ENCODE measurements around the gene ATP6V1E1. TPM values are rescaled to one million over a fixed set of nuclear protein-coding genes. Genes with fewer than 3 reads are reported as not detected.

ATP6V1E1 gene
- total RNA-seq, 6 donors from 2014 or later = 63.5 to 153 (median 130) TPM

GRCh38 chr22:17665854-17666253 lies 37.3 kb upstream of the ATP6V1E1 start:
- Histone ChIP-seq H3K4me3 (no peak overlapping the region), H3K36me3 (peaks cover 6 to 53% (median 29%) of the 10 kb centered on the region in 4 donors), H3K9me3 (peaks cover 0 to 4% (median 0%) of the 10 kb centered on the region in 4 donors), H3K27me3 (no peaks in the 10 kb centered on the region), H3K4me1 (no peaks in the 10 kb centered on the region), H3K27ac (no peak overlapping the region)
- WGBS, 2 donors = 62 to 67% methylated on average over 3 of the region's 3 CpGs
- ATAC-seq (ENCODE audit: low FRiP score in 2 of 2) = no peak
- no peak for TF ChIP-seq CTCF (IDR thresholded peaks at IDR 0.05)
- no peak for TF ChIP-seq POLR2A (IDR thresholded peaks at IDR 0.05)
- TF ChIP-seq EP300 (IDR thresholded peaks at IDR 0.05) = no peak
- TF ChIP-seq POLR2AphosphoS5 (IDR thresholded peaks at IDR 0.05) = no peak
- DNase-seq = no peak

- H3K4me3 ChIP-seq = no peak overlapping the region
- H3K36me3 ChIP-seq = peaks cover 6 to 53% (median 32%) of the 10 kb centered on the region in 4 donors
- H3K9me3 ChIP-seq = peaks cover 0 to 4% (median 0%) of the 10 kb centered on the region in 4 donors
- TF ChIP-seq EP300 (IDR thresholded peaks at IDR 0.05) (no peak), POLR2AphosphoS5 (IDR thresholded peaks at IDR 0.05) (no peak), CTCF (IDR thresholded peaks at IDR 0.05) (no peak), POLR2A (IDR thresholded peaks at IDR 0.05) (no peak)
- H3K4me1 ChIP-seq = no peaks in the 10 kb centered on the region
- no peak overlapping the region for H3K27ac ChIP-seq
- DNase-seq = no peak
- H3K27me3 ChIP-seq = no peaks in the 10 kb centered on the region
- 89 to 93% methylated on average over 3 of the region's 3 CpGs for WGBS, 2 donors
- ATAC-seq (ENCODE audit: low FRiP score in 2 of 2) = no peak
Observed at GRCh38 chr22:17665248-17665647, 36.7 kb upstream of the ATP6V1E1 start.

GRCh38 chr22:17664414-17665055 lies 36.0 kb upstream of the ATP6V1E1 start:
- Histone ChIP-seq H3K4me3 (no peak overlapping the region), H3K36me3 (peaks cover 6 to 59% (median 35%) of the 10 kb centered on the region in 4 donors), H3K9me3 (peaks cover 0 to 4% (median 0%) of the 10 kb centered on the region in 4 donors), H3K27me3 (no peaks in the 10 kb centered on the region), H3K4me1 (no peaks in the 10 kb centered on the region), H3K27ac (no peak overlapping the region)
- DNase-seq = no peak
- TF ChIP-seq CTCF (IDR thresholded peaks at IDR 0.05) = no peak
- no peak for TF ChIP-seq POLR2AphosphoS5 (IDR thresholded peaks at IDR 0.05)
- no peak for TF ChIP-seq EP300 (IDR thresholded peaks at IDR 0.05)
- WGBS, 2 donors = 95 to 97% methylated on average over 6 of the region's 6 CpGs
- no peak for ATAC-seq (ENCODE audit: low FRiP score in 2 of 2)

GRCh38 chr22:17656870-17657395 lies 28.4 kb upstream of the ATP6V1E1 start:
- no peak overlapping the region for H3K4me3 ChIP-seq
- H3K9me3 ChIP-seq = no peaks in the 10 kb centered on the region
- no peak for TF ChIP-seq POLR2AphosphoS5 (IDR thresholded peaks at IDR 0.05)
- no peak for TF ChIP-seq EP300 (IDR thresholded peaks at IDR 0.05)
- no peak for TF ChIP-seq POLR2A (IDR thresholded peaks at IDR 0.05)
- TF ChIP-seq CTCF (IDR thresholded peaks at IDR 0.05) = no peak
- no peak overlapping the region for H3K27ac ChIP-seq
- DNase-seq (no peak), ATAC-seq (ENCODE audit: low FRiP score in 2 of 2) (no peak)
- H3K36me3 ChIP-seq = peaks cover 5 to 62% (median 25%) of the 10 kb centered on the region in 4 donors
- peaks cover 0 to 12% (median 1%) of the 10 kb centered on the region in 4 donors for H3K4me1 ChIP-seq
- H3K27me3 ChIP-seq = no peaks in the 10 kb centered on the region
- 90 to 95% methylated on average over 10 of the region's 10 CpGs for WGBS, 2 donors
